Measurements from ENCODE around the gene RPRD2.

RPRD2 gene

DNA sequence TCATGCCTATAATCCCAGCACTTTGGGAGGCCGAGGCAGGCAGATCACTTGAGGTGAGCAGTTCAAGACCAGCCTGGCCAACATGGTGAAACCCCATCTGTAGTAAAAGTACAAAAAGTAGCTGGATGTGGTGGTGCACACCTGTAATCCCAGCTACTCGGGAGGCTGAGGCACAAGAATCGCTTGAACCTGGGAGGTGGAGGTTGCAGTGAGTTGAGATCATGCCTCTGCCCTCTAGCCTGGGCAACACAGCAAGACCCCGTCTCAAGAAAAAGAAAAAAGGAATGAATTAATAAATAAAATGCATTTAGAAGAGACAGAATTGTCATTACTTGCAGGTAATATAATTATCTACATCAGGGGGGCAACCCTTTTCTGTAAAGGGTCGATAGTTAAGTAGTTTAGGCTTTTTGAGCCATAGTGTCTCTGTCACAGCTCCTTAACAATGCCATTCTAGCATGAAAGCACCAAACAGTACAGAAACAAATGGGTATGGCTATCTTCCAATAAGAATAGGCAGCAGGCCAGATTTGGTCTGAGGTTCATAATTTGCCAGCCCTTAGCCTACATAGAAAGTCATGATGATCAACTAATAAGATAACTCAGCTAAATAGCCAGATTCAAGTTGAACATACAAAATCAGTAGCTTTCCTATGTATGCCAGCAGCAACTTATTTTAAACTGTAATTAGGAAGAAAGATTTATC lies 56.8 kb downstream of the RPRD2 start:
- H3K4me3 ChIP-seq (ENCODE audit: low read length) = no peak overlapping the region
- no peaks in the 10 kb centered on the region for H3K9me3 ChIP-seq (ENCODE audit: control insufficient read depth, insufficient read depth, low read length)
- TF ChIP-seq, protein P1, sequence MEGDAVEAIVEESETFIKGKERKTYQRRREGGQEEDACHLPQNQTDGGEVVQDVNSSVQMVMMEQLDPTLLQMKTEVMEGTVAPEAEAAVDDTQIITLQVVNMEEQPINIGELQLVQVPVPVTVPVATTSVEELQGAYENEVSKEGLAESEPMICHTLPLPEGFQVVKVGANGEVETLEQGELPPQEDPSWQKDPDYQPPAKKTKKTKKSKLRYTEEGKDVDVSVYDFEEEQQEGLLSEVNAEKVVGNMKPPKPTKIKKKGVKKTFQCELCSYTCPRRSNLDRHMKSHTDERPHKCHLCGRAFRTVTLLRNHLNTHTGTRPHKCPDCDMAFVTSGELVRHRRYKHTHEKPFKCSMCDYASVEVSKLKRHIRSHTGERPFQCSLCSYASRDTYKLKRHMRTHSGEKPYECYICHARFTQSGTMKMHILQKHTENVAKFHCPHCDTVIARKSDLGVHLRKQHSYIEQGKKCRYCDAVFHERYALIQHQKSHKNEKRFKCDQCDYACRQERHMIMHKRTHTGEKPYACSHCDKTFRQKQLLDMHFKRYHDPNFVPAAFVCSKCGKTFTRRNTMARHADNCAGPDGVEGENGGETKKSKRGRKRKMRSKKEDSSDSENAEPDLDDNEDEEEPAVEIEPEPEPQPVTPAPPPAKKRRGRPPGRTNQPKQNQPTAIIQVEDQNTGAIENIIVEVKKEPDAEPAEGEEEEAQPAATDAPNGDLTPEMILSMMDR (IDR thresholded peaks at IDR 0.05; ENCODE audit: low read depth, low read length, poor library complexity, severe bottlenecking) = no peak
- TF ChIP-seq EZH2phosphoT487 (IDR thresholded peaks at IDR 0.05; ENCODE audit: borderline replicate concordance, low read length) = no peak
- peaks cover 40% of the 10 kb centered on the region for H3K79me2 ChIP-seq (ENCODE audit: control insufficient read depth, low read length)
- H3K4me1 ChIP-seq (ENCODE audit: control insufficient read depth, low read length) = peaks cover 20% of the 10 kb centered on the region
- no peaks in the 10 kb centered on the region for H3K27me3 ChIP-seq (ENCODE audit: control insufficient read depth, low read length)
- no peaks in the 10 kb centered on the region for H3K9me2 ChIP-seq (replicated peaks; ENCODE audit: control insufficient read depth, low read length)
- peaks cover 6% of the 10 kb centered on the region; the same call in 1 of the 2 replicates for H4K20me1 ChIP-seq (ENCODE audit: control insufficient read depth, insufficient read depth, low read depth, low read length)
- peaks cover 49% of the 10 kb centered on the region for H3K36me3 ChIP-seq (ENCODE audit: control insufficient read depth, low read length)
- no peak overlapping the region for H3K27ac ChIP-seq (ENCODE audit: low read depth, low read length)
- 0 out of 2 replicates have a peak, but pooled peaks cover 6% of the 10 kb centered on the region for H3F3A ChIP-seq (ENCODE audit: control insufficient read depth, insufficient read depth)
- H3K4me2 ChIP-seq (ENCODE audit: low read length) = no peak overlapping the region

DNA sequence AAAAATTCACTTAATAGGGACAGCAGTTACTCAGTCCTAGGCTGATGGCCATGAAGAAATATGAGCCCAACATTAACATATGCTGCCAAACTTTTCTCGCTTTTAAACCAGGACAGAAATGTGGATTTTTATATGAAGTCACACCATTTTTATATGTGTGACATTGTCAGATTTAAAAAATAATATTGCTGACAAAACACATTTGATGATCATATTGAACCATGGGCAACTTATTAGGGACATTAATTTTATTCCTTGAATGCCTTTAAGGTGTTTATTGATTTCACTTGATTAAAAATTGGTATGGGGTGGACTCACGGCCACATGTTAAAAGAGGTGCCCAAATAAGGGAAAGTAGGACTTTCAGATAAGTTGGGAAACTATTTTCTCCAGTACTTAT lies 58.6 kb downstream of the RPRD2 start:
- Histone ChIP-seq H3K36me3 (ENCODE audit: control insufficient read depth, low read length) (peaks cover 40% of the 10 kb centered on the region), H3K9me3 (ENCODE audit: control insufficient read depth, insufficient read depth, low read length) (no peaks in the 10 kb centered on the region), H3K27ac (ENCODE audit: low read depth, low read length) (no peak overlapping the region), H3F3A (ENCODE audit: control insufficient read depth, insufficient read depth) (0 out of 2 replicates have a peak, but pooled peaks cover 6% of the 10 kb centered on the region), H3K79me2 (ENCODE audit: control insufficient read depth, low read length) (peaks cover 32% of the 10 kb centered on the region), H3K9me2 (replicated peaks; ENCODE audit: control insufficient read depth, low read length) (no peaks in the 10 kb centered on the region), H3K4me3 (ENCODE audit: low read length) (no peak overlapping the region), H3K4me1 (ENCODE audit: control insufficient read depth, low read length) (peaks cover 20% of the 10 kb centered on the region), H3K4me2 (ENCODE audit: low read length) (no peak overlapping the region), H3K27me3 (ENCODE audit: control insufficient read depth, low read length) (no peaks in the 10 kb centered on the region), H4K20me1 (ENCODE audit: control insufficient read depth, insufficient read depth, low read depth, low read length) (peaks cover 6% of the 10 kb centered on the region; the same call in 1 of the 2 replicates)
- TF ChIP-seq, protein P1 (IDR thresholded peaks at IDR 0.05; ENCODE audit: low read depth, low read length, poor library complexity, severe bottlenecking) = no peak
- no peak for TF ChIP-seq EZH2phosphoT487 (IDR thresholded peaks at IDR 0.05; ENCODE audit: borderline replicate concordance, low read length)

DNA sequence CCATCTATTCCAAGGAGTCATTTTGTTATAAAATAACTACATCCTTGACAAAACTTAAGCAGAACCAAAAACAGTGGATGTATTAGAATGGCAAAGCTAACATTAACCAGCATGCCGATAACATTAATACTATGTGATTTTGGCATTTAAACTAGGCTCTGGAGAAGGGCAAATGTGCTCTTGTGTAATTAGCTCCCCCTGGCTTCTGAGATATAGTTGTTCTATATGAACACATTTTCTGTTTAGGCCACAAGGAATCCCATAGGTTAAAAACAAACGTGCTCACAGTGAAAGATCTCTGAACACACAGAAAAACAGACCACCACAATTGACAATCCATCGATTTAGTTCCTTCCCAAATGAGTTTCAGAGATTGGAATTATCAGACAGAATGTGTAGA lies 65.9 kb downstream of the RPRD2 start:
- Histone ChIP-seq H3K27ac (ENCODE audit: low read depth, low read length) (no peak overlapping the region), H3K27me3 (ENCODE audit: control insufficient read depth, low read length) (no peaks in the 10 kb centered on the region), H3K36me3 (ENCODE audit: control insufficient read depth, low read length) (peaks cover 11% of the 10 kb centered on the region), H3K9me3 (ENCODE audit: control insufficient read depth, insufficient read depth, low read length) (no peaks in the 10 kb centered on the region), H3K4me1 (ENCODE audit: control insufficient read depth, low read length) (no peaks in the 10 kb centered on the region), H3K4me2 (ENCODE audit: low read length) (no peak overlapping the region), H4K20me1 (ENCODE audit: control insufficient read depth, insufficient read depth, low read depth, low read length) (0 out of 2 replicates have a peak, but pooled peaks cover 2% of the 10 kb centered on the region), H3F3A (ENCODE audit: control insufficient read depth, insufficient read depth) (no peaks in the 10 kb centered on the region; the same call in 1 of the 2 replicates), H3K79me2 (ENCODE audit: control insufficient read depth, low read length) (peaks cover 47% of the 10 kb centered on the region), H3K4me3 (ENCODE audit: low read length) (no peak overlapping the region), H3K9me2 (replicated peaks; ENCODE audit: control insufficient read depth, low read length) (no peaks in the 10 kb centered on the region)
- no peak for TF ChIP-seq EZH2phosphoT487 (IDR thresholded peaks at IDR 0.05; ENCODE audit: borderline replicate concordance, low read length)
- TF ChIP-seq, protein P1 (IDR thresholded peaks at IDR 0.05; ENCODE audit: low read depth, low read length, poor library complexity, severe bottlenecking) = peak; percentile 23

All from DOHH2 (cell line).